Muscle layer of duodenum (tissue), 2 donors: ENCODE results near the gene SERPINB6.
A peak's percentile ranks its signal among the peaks of the same experiment; 100 is the strongest.
"Not testable (repeated sequence)": the region's sequence is repeated elsewhere in the genome, so short reads cannot be mapped to it uniquely, and the experiment has no call there.

Experiments used
- H3K27ac ChIP-seq: one replicate; pipeline ENCODE4 v1.7.0; 2013; ENCODE audit warnings: mild to moderate bottlenecking, low read length
- H3K27me3 ChIP-seq: one replicate; pipeline ENCODE4 v1.7.0; 2013; ENCODE audit warnings: low read depth, mild to moderate bottlenecking, control low read depth, low read length
- H3K36me3 ChIP-seq, 2 donors: one replicate each; pipeline ENCODE4 v1.7.0; 2013; ENCODE audit warnings: low read length in 2 of 2, control low read depth in 1 of 2, mild to moderate bottlenecking in 1 of 2; ENCODE audit not compliant: insufficient read depth in 2 of 2, control insufficient read depth in 1 of 2
- H3K4me1 ChIP-seq, 2 donors: one replicate each; pipeline ENCODE4 v1.7.0; 2013; ENCODE audit warnings: low read length in 2 of 2, mild to moderate bottlenecking in 2 of 2, control low read depth in 1 of 2, moderate library complexity in 1 of 2; ENCODE audit not compliant: insufficient read depth in 2 of 2, control insufficient read depth in 1 of 2
- H3K4me3 ChIP-seq, 2 donors: one replicate each; pipeline ENCODE4 v1.7.0; 2013; ENCODE audit warnings: low read length in 2 of 2, low read depth in 1 of 2, mild to moderate bottlenecking in 1 of 2
- H3K9me3 ChIP-seq, 2 donors: one replicate each; pipeline ENCODE4 v1.7.0; 2013; ENCODE audit warnings: low read length in 2 of 2, control low read depth in 1 of 2, mild to moderate bottlenecking in 1 of 2; ENCODE audit not compliant: control insufficient read depth in 1 of 2
- donor health status: healthy.

SERPINB6 gene

DNA sequence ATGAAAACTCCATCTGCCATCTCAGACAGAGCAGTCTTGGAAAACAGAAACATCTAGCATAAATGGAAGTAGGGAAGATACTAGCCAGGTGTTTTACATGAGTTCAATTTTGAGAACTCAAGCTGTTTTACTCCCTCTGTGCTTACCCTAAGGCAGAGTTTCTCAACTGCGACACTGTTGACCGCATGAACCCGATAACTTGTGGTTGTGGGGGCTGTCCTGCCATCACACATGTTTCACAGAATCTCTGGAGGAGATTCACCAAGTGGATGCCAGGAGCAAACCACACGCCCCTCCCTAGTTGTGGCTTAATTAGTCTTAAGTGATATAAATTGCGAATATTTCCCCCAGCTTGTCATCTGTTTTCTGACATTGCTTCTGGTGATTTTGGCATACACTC is 2.3 kb upstream of the SERPINB6 start:
- Histone ChIP-seq H3K36me3 (no peaks in the 10 kb centered on the region), H3K27ac (no peak overlapping the region), H3K9me3 (no peaks in the 10 kb centered on the region), H3K4me1 (peaks cover 4 to 20% of the 10 kb centered on the region in 2 donors), H3K27me3 (no peaks in the 10 kb centered on the region), H3K4me3 (no peak overlapping the region)

GRCh38 chr6:2973180-2973579 is 1.8 kb upstream of the SERPINB6 start:
- H3K27ac ChIP-seq, H3K9me3 ChIP-seq, H3K36me3 ChIP-seq, H3K27me3 ChIP-seq, H3K4me3 ChIP-seq: not testable (repeated sequence)
- H3K4me1 ChIP-seq = peaks cover 4 to 21% of the 10 kb centered on the region in 2 donors

- H3K36me3 ChIP-seq, H3K4me3 ChIP-seq, H3K27ac ChIP-seq, H3K9me3 ChIP-seq, H3K27me3 ChIP-seq: not testable (repeated sequence)
- peaks cover 4 to 21% of the 10 kb centered on the region in 2 donors for H3K4me1 ChIP-seq
Observed at GRCh38 chr6:2972685-2973084, 1.3 kb upstream of the SERPINB6 start.

GRCh38 chr6:2972219-2972487 is 786 bp upstream of the SERPINB6 start:
- H3K36me3 ChIP-seq, H3K27me3 ChIP-seq, H3K9me3 ChIP-seq: not testable (repeated sequence)
- Histone ChIP-seq H3K27ac (peak overlapping the region; percentile 88), H3K4me3 (peak overlapping the region; percentile 65 to 72), H3K4me1 (peaks cover 4 to 21% of the 10 kb centered on the region in 2 donors)

DNA sequence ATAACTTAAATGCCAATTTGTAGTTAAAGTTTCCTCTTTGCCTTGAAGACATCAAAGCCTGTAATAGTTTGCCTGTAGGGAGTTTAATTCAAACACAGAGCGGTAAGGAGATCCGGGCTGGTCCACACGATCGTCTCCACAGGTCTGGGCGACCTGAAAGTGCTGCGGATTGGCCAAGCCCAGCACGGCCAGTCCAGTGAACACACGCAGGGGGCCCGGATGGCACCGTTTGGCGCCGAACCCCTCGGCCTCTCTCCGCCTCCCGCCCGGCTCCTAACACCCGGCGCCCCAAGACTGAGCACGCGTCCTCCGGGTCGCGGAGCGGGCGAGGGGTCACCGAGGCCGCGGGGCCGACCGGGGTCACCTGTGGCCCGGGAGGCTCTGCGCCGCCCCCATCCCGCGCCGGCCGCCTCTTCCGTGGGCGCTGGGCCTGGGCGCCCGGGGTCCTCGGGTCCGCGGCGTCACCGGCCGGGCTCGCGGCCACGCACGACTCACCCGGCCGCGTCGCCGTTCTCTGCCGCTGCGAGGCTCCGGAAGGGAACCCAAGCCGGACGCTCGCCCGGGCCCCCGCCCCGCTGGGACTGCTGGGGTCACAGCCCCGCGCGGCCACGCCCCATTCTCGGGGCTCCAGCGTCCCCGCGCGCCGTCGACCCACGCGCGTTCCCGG is 481 bp downstream of the SERPINB6 start:
- Histone ChIP-seq H3K36me3 (no peaks in the 10 kb centered on the region), H3K4me1 (peaks cover 4 to 27% of the 10 kb centered on the region in 2 donors), H3K27ac (peak overlapping the region; percentile 77)

GRCh38 chr6:2970034-2970685 is 1.2 kb downstream of the SERPINB6 start:
- H3K36me3 ChIP-seq = no peaks in the 10 kb centered on the region
- no peaks in the 10 kb centered on the region for H3K9me3 ChIP-seq
- H3K27me3 ChIP-seq = no peaks in the 10 kb centered on the region
- peaks cover 4 to 27% of the 10 kb centered on the region in 2 donors for H3K4me1 ChIP-seq
- H3K27ac ChIP-seq = peak overlapping the region; percentile 77
- H3K4me3 ChIP-seq = peak overlapping the region; percentile 58 to 72

More for the DNA sequence above, 481 bp downstream of the SERPINB6 start:
- Histone ChIP-seq H3K27me3 (no peaks in the 10 kb centered on the region), H3K9me3 (no peaks in the 10 kb centered on the region), H3K4me3 (peak overlapping the region; percentile 58 to 72)

DNA sequence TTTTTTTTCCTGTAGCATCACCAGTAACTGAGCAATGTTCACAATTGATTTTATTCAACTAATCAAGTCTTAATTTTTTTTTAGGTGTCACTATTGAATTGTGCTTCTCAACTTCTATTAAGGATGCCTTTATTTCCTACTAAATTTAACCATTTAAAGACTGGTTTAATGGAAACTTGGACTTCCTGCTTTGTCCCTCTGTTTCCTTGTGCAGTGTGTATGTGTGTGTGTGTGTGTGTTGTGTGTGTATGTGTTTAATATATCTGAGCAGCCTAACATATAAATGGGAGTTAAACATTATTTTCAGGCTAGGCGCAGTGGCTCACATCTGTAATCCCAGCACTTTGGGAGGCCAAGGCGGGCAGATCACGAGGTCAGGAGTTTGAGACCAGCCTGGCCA is 1.8 kb downstream of the SERPINB6 start:
- Histone ChIP-seq H3K36me3 (no peaks in the 10 kb centered on the region), H3K4me3 (peak overlapping the region in 1 of 2 donors; percentile 58), H3K4me1 (peaks cover 4 to 27% of the 10 kb centered on the region in 2 donors), H3K27ac (peak overlapping the region; percentile 77), H3K27me3 (no peaks in the 10 kb centered on the region), H3K9me3 (no peaks in the 10 kb centered on the region)

DNA sequence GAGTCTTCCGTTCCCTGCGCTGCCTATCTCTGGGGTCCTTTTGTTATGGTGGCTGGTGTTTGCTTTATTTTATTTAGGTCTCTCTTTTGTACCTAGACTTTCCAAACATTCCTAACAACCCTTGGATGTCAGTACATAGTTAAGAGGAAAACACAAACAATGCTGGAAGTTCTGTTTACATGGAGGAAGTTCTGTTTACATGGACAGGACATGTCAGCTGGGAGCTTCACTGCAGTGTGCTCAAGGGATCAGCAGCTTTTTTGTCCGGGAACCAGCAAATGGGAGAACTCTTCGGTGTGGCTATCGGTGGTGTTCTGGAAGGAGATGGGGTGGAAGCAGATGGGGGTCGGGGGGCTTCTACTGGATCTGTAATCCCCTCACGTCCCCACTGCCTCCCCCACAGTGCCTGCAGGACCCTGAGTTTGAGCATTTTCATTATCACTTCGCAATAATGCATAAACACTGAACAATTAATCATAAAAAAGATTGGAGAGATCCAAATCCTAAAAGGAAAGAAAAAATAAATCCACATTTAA is 2.7 kb downstream of the SERPINB6 start:
- Histone ChIP-seq H3K4me3 (no peak overlapping the region), H3K4me1 (peaks cover 4 to 27% of the 10 kb centered on the region in 2 donors)

DNA sequence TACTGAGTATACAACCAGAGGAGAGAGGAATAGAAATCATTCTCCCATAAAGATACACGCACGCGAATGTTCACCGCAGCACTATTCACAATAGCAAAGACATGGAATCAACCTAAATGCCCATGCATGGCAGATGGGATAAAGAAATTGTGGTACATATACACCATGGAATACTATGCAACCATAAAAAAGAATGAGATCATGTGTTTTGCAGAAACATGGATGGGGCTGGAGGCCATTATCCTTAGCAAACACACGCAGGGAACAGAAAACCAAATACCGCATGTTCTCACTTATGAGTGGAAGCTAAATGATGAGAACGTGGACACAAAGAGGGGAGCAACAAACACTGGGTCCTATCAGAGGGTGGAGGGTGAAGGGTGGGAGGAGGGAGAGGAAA is 3.4 kb downstream of the SERPINB6 start:
- no peaks in the 10 kb centered on the region for H3K9me3 ChIP-seq
- H3K27me3 ChIP-seq = no peaks in the 10 kb centered on the region
- no peaks in the 10 kb centered on the region for H3K36me3 ChIP-seq
- H3K4me3 ChIP-seq = no peak overlapping the region
- no peak overlapping the region for H3K27ac ChIP-seq
- peaks cover 4 to 33% of the 10 kb centered on the region in 2 donors for H3K4me1 ChIP-seq

More for the DNA sequence above, 2.7 kb downstream of the SERPINB6 start:
- H3K9me3 ChIP-seq = no peaks in the 10 kb centered on the region
- H3K36me3 ChIP-seq = no peaks in the 10 kb centered on the region
- peak overlapping the region; percentile 2 for H3K27ac ChIP-seq
- no peaks in the 10 kb centered on the region for H3K27me3 ChIP-seq

- Histone ChIP-seq H3K27ac (peak overlapping the region; percentile 14), H3K9me3 (no peaks in the 10 kb centered on the region), H3K27me3 (no peaks in the 10 kb centered on the region), H3K4me1 (peaks cover 4 to 34% of the 10 kb centered on the region in 2 donors), H3K4me3 (no peak overlapping the region), H3K36me3 (no peaks in the 10 kb centered on the region)
Observed at GRCh38 chr6:2966347-2966746, 5.0 kb downstream of the SERPINB6 start.

DNA sequence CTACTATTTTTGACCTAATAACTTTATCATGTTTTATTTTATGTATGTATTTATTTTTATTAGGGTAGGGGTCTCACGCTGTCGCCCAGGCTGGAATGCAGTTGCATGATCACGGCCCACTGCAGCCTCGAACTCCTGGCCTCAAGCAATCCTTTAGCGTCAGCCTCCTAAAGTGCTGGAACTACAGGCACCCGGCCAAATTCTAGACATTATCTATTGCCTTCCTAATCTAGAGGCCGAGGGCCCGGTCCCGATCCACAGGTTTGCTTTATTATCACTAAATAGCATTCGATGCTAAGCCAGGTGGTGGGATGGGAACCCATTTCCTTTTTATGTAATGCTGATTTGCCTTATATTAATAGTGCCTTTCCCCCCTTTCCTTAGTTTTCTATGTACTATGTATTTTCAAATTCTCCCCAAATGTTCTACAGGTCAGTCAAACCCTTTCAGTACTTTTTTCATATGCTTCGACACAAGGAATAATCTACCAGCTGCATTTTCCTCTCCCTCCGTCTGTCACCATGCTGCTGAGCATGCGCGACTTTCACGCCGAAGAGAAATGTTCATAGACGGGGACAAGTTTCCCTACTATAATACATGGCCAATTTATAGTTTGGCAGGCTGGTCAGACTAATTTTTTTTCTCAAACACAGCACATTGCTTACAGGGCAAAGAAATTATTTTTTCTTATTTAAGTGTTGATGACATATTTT is 6.4 kb downstream of the SERPINB6 start:
- Histone ChIP-seq H3K27me3 (no peaks in the 10 kb centered on the region), H3K27ac (peak overlapping the region; percentile 35), H3K4me3 (no peak overlapping the region), H3K36me3 (no peaks in the 10 kb centered on the region), H3K4me1 (peaks cover 11 to 38% of the 10 kb centered on the region in 2 donors), H3K9me3 (no peaks in the 10 kb centered on the region)
